ENCODE measurements around the gene ANP32E. TPM values are rescaled to one million over a fixed set of nuclear protein-coding genes. Genes with fewer than 3 reads are reported as not detected.

ANP32E gene
- total RNA-seq, 1 experiment from 2014 or later: 63.3 TPM

- no TSS peak for BruUV-seq (replicated peaks)
- TF ChIP-seq EZH2 (IDR thresholded peaks at IDR 0.05; ENCODE audit: low read depth) (no peak), CTCF (conservative IDR thresholded peaks at IDR 0.05) (no peak)
- intact Hi-C loops (cut with micrococcal nuclease; ENCODE audit: unreplicated experiment): loop anchor here (10.0 kb wide), 1 partner anchor 296 kb away; no protein-coding TSS in a partner anchor
Measured at GRCh38 chr1:150268705-150269403, 32.9 kb upstream of the ANP32E start, which contains the start of gene APH1A. Gene APH1A (minus strand): TSS chr1:150269016. CDS start chr1:150268810, 206 bp downstream.

GRCh38 chr1:150268340-150268704 lies 32.4 kb upstream of the ANP32E start:
- no peaks in the 10 kb centered on the region for H3K9me3 ChIP-seq (ENCODE audit: insufficient read depth, low read depth)

More at GRCh38 chr1:150268705-150269403, 32.9 kb upstream of the ANP32E start, which contains the start of gene APH1A:
- peak within 1 kb of the TSS; percentile 87 for H3K4me3 ChIP-seq
- H3K9me2 ChIP-seq (ENCODE audit: insufficient read depth): no peaks in the 10 kb centered on the region
- ChIA-PET POLR2A (ENCODE audit: unreplicated experiment) (interaction anchor here (0.7 to 0.8 kb wide), 2 partner anchors 9 to 18 kb away, joined by 3 to 9 read pairs; no protein-coding TSS in a partner anchor), CTCF (no interaction called here)
- H3K9me3 ChIP-seq (ENCODE audit: insufficient read depth, low read depth): no peaks in the 10 kb centered on the region
- H3K27ac ChIP-seq: peak within 1 kb of the TSS; percentile 79
- H3K27me3 ChIP-seq (ENCODE audit: insufficient read depth, low read depth): no peaks in the 10 kb centered on the region
- peaks cover 26% of the 10 kb centered on the region for H3F3A ChIP-seq (ENCODE audit: insufficient read depth, low read depth)
- peaks cover 24% of the 10 kb centered on the region for H3K4me1 ChIP-seq (replicated peaks; ENCODE audit: insufficient read depth)
- 0 out of 2 replicates have a peak, but pooled peaks cover 4% of the 10 kb centered on the region for H4K20me1 ChIP-seq (ENCODE audit: insufficient read depth)
- peak within 1 kb of the TSS; percentile 100 for H3K4me2 ChIP-seq
- peak within 1 kb of the TSS; percentile 86 for H2AFZ ChIP-seq
- peak; percentile 85 to 92 for DNase-seq
- H3K36me3 ChIP-seq (ENCODE audit: low read depth): peaks cover 17% of the 10 kb centered on the region
- peaks cover 23% of the 10 kb centered on the region for H3K79me2 ChIP-seq (ENCODE audit: low read depth)

More at GRCh38 chr1:150268340-150268704, 32.4 kb upstream of the ANP32E start:
- TF ChIP-seq CTCF (conservative IDR thresholded peaks at IDR 0.05) (no peak), EZH2 (IDR thresholded peaks at IDR 0.05; ENCODE audit: low read depth) (no peak)
- Histone ChIP-seq H4K20me1 (ENCODE audit: insufficient read depth) (0 out of 2 replicates have a peak, but pooled peaks cover 4% of the 10 kb centered on the region), H3K36me3 (ENCODE audit: low read depth) (peaks cover 17% of the 10 kb centered on the region), H3K79me2 (ENCODE audit: low read depth) (peaks cover 23% of the 10 kb centered on the region), H3K4me1 (replicated peaks; ENCODE audit: insufficient read depth) (peaks cover 29% of the 10 kb centered on the region), H3F3A (ENCODE audit: insufficient read depth, low read depth) (peaks cover 31% of the 10 kb centered on the region), H3K27me3 (ENCODE audit: insufficient read depth, low read depth) (no peaks in the 10 kb centered on the region), H3K4me2 (peak overlapping the region; percentile 100), H3K9me2 (ENCODE audit: insufficient read depth) (no peaks in the 10 kb centered on the region), H3K4me3 (peak overlapping the region; percentile 87), H2AFZ (peak overlapping the region; percentile 86), H3K27ac (peak overlapping the region; percentile 79)
- intact Hi-C loops (cut with micrococcal nuclease; ENCODE audit: unreplicated experiment): loop anchor here (10.0 kb wide), 1 partner anchor 296 kb away; no protein-coding TSS in a partner anchor
- peak in 1 of 2 experiments; percentile 34 for DNase-seq
- POLR2A ChIA-PET (ENCODE audit: unreplicated experiment): interaction anchor here (0.7 to 0.8 kb wide), 2 partner anchors 19 to 35 kb away, joined by 5 to 9 read pairs; no protein-coding TSS in a partner anchor
- TSS peak; percentile 27 for BruUV-seq (replicated peaks)
- CTCF ChIA-PET: no interaction called here

All from PC-9 (cell line).